GM18868 (cell line): ENCODE results near the gene TRDN.
"Not testable (repeated sequence)": the region's sequence is repeated elsewhere in the genome, so short reads cannot be mapped to it uniquely, and the experiment has no call there.

Source experiments
- ATAC-seq: cut with Tn5 transposase; IDR thresholded peaks from one replicate; pipeline ENCODE4 v1.9.1; 2021; ENCODE audit warnings: mild to moderate bottlenecking, moderate library complexity; ENCODE audit not compliant: unreplicated experiment

TRDN gene

GRCh38 chr6:123515715-123516114, 121.0 kb downstream of the TRDN start:
- no peak for ATAC-seq

DNA sequence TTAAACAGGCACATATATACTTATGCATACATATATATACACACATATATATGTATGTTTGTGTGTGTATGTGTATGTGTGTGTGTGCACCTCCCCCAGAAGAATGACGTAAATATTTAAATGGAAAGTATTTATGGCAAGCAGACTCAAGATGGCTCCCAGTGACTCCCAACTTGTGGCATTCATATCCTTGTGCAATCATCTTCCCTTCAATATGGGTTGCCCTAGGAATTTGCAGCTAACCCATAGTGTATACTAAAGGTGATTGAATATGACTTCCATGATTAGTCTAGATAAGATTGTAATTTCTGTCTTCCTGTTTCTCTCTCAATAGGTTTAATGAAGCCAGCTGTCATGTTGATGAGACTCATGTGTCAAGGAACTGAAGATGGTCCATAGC, 127.6 kb downstream of the TRDN start:
- no peak for ATAC-seq

DNA sequence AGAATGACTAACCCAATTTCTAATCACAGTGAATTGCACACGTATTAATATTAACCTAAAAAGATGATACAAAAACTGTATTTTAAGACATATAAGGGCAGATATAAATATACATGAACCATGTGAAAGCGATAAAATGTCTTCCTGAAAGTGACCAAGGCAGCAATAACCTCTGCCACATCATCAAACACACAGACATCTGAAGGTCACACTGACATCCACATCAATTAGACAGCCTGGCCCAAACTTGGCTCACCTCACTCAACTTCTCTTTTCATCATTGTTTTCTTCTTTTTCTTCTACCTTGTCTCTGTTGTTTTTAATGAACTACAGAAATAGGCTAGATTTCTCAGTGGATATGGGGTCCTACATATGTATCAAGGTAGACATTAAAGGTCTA, 128.5 kb downstream of the TRDN start:
- no peak for ATAC-seq

GRCh38 chr6:123507582-123507981, 129.2 kb downstream of the TRDN start:
- no peak for ATAC-seq

DNA sequence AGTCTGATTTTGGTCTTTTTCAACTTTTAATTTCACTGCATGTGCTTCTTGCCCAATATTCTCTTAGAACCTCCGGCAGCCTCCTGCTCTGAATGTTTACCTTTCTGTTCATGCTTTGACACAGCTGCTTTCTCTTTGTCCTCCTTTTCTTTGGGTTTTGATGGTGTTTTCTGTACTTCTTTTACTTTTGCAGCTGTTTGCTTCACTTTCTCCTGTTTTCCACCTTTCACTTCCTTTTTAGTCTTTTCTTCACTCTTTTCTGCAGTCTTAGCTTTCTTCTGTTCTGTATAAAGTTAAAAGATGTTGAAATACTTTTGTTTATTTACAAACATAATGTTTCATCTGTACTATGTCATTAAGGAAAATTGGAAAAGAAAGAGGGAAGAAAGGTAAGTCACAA, 133.1 kb downstream of the TRDN start:
- ATAC-seq, result no peak

- ATAC-seq, result no peak
Measured at GRCh38 chr6:123497025-123497424, 139.7 kb downstream of the TRDN start.

GRCh38 chr6:123489589-123489988, 147.2 kb downstream of the TRDN start:
- ATAC-seq, result no peak

GRCh38 chr6:123480986-123481385, 155.8 kb downstream of the TRDN start:
- ATAC-seq, result no peak

- not testable (repeated sequence) for ATAC-seq
Measured at GRCh38 chr6:123472025-123472702, 164.6 kb downstream of the TRDN start.

- ATAC-seq, result no peak
Measured at GRCh38 chr6:123467392-123467791, 169.4 kb downstream of the TRDN start.

DNA sequence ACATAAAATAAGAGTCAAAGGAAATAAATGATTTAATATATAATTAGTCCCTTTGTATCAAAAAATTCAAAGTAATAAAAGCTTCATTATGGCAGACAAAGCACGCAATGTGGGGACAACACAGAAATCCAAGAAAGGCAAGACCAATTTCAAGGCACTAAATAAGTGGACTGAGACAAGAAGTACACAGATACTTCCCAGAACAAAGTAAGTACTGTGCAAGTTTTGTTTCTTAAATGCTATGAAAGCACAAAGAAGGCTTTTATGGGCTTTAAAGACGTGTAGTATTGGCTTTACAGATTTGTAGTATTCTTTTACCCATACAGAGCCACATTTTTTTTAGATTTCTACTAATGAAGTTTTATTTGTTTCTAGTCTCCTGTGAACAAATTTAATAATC, 174.6 kb downstream of the TRDN start:
- ATAC-seq, result no peak

GRCh38 chr6:123458218-123458617, 178.5 kb downstream of the TRDN start:
- no peak for ATAC-seq

DNA sequence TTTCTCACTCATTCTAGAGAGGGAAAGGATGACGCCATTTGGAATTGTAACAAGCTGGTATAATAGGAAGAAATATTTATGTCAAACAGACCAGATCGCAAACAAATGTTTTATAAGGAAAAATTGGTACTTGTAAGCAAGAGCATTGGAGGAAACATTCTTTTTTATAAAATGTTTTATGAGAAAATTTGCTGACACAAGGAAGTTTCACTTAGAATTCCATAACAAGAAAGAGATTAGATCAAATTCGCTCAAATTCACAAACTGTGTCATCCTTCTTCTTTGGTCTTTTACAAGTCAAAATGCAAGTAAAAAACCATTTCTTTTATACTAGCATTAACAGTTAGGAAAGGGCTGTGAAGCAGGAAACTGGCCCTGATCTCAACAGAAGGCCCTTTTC, 179.9 kb downstream of the TRDN start:
- ATAC-seq, result no peak

GRCh38 chr6:123454448-123454847, 182.3 kb downstream of the TRDN start:
- no peak for ATAC-seq

- not testable (repeated sequence) for ATAC-seq
Measured at GRCh38 chr6:123453071-123453470, 183.7 kb downstream of the TRDN start.

DNA sequence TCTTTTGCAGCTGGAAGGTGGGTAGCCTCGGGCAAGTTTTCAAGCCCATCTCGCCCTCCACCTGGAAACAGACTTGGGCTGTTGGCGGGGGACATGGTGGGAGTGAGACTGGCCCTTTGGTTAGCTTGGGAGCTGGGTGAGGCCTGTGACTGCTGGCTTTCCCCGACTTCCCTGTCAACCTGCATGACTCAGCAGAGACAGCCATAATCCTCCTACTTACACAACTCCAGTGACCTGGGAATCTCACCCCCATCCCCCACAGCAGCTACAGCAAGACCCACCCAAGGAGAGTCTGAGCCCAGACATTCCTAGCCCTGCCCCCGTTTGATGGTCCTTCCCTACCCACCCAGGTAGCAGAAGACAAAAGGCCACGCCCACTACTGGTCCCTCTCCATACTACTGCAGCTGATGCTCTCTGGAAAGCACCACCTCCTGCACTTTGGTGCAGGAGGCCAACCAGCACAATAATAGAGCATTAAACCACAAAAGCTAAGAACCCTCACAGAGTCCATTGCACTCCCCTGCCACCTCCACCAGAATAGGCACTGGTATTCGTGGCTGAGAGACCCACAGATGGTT, 188.4 kb downstream of the TRDN start:
- ATAC-seq, result no peak

DNA sequence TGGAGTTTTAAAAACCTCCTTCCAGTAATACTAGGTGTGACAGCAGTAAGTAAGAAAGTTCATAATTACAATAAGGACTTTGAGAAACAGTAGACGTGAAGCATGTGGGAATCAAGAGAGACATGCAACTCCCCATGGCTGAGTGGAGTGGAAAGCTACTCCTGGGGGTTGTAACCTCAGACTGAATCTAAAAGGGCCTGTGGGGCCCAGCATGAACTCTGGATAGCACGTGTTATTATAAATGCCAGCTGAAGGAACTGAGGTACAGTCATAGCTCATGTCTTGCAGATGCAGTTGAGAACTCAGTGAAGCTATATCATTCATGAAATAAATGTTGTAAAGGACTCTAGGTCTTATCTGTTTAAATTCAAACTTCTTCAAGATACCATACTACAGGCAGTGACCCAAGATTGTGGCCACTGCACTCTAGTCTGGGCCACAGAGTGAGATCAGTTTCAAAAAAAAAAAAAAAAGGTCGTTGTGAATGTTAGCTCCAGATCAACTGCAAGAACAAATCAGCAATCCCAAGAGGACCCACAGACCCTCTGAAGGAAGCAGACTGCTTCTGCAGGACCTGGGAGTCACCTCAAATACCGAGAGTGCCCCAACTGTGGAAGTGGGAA, 189.3 kb downstream of the TRDN start:
- ATAC-seq, result no peak

- no peak for ATAC-seq
Measured at GRCh38 chr6:123439371-123439770, 197.4 kb downstream of the TRDN start.

- ATAC-seq, result no peak
Measured at GRCh38 chr6:123434186-123434585, 202.6 kb downstream of the TRDN start.

DNA sequence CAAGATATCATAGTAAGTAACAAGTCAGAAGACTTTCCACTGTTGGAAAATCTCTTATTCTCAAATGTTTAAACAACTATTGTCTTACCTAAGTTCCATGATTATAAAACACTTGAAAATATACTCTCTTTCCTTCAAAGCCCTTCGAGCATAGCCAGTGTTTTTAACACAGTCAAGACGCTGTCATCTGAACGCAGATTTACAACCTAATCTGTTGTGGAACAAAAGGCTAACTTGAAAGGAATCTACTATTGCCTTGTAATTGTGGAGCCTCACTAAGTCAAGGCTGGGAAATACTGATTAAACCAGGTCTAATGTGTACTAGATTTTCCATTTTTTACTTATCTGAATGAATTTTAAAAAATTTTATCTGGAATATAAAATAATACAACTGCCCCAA, 205.8 kb downstream of the TRDN start:
- no peak for ATAC-seq

DNA sequence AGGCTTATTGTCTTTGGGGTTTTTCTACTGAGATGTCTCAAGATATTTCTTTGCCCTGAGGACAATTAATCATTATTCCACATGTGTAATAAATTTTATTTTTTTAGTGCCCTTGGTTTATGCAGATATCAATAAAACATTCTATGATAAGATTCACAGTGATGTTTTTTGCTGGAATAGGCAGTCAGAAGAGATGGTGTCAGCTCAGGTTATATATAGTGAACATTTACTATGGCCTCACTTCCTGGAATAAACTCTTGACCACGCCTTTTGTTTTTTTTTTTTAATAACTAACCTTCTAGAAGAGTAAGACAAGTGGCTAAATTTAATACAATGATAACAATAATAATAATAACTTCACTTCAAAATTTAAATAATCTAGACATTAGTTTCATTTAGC, 209.7 kb downstream of the TRDN start:
- no peak for ATAC-seq

- ATAC-seq, result no peak
Measured at GRCh38 chr6:123423130-123423529, 213.6 kb downstream of the TRDN start.

DNA sequence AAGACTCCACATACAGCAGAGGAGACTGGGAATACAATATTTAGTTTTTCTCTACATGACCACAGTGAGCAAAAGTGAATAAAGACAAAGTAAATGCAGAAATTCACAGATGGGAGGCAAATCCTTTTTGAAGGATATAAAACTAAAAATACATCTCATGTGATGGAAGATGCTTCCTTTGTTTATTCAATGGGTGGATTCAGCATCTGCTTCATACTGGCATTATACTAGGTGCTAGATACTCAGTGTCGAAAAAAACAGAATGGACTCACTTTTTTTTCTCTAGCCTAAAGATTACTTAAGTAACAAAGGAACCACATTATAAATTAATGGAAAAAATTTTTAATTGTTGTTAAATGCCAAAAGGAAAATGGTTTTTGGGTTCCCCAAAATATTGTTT, 216.2 kb downstream of the TRDN start:
- no peak for ATAC-seq
